ENCODE results near the gene TWNK. TPM values are rescaled to one million over a fixed set of nuclear protein-coding genes. Genes with fewer than 3 reads are reported as not detected.

The TWNK gene
- total RNA-seq, 1 donor from 2014 or later, result 6.5 TPM

GRCh38 chr10:101007915-101008822, 20.8 kb downstream of the TWNK start:
- peak in 1 of 2 donors; percentile 29 for DNase-seq (ENCODE audit: low spot score in 2 of 2)
- no peak for FAIRE-seq

DNA sequence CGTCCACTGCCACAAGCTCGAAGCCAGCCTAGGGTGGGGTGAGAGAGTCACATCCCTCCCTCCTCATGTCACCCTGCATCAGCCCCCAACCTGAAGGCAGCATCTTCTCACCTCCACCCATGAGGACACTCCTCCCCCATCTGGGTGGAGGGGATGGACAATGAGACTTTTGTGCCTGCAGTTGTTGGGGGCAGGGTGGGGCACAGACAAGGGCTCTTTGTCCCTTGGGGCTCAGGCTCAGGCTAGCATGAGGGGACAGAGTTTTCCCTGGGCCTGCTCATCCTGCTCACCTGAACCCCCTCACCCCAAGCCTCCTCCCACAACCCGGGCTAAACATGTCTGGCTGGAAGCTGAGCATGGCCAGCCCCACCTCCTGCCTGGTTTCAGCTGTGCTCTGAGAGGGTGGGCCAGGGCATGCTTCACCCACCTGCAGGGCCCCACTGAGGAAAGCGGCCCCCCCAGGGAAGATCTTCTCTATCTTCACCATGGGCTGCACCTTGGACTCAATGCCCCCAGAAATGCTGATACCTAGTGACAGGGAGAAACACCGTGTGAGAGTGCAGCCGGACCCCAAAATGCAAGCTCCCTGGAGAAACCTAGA, 21.6 kb downstream of the TWNK start:
- no peak for FAIRE-seq
- peak; percentile 48 to 79 for DNase-seq (ENCODE audit: low spot score in 2 of 2)

GRCh38 chr10:101010329-101010728, 23.0 kb downstream of the TWNK start:
- DNase-seq (ENCODE audit: low spot score in 2 of 2), result no peak
- FAIRE-seq, result no peak

GRCh38 chr10:101011517-101012423, 24.4 kb downstream of the TWNK start:
- no peak for DNase-seq (ENCODE audit: low spot score in 2 of 2)
- no peak for FAIRE-seq

DNA sequence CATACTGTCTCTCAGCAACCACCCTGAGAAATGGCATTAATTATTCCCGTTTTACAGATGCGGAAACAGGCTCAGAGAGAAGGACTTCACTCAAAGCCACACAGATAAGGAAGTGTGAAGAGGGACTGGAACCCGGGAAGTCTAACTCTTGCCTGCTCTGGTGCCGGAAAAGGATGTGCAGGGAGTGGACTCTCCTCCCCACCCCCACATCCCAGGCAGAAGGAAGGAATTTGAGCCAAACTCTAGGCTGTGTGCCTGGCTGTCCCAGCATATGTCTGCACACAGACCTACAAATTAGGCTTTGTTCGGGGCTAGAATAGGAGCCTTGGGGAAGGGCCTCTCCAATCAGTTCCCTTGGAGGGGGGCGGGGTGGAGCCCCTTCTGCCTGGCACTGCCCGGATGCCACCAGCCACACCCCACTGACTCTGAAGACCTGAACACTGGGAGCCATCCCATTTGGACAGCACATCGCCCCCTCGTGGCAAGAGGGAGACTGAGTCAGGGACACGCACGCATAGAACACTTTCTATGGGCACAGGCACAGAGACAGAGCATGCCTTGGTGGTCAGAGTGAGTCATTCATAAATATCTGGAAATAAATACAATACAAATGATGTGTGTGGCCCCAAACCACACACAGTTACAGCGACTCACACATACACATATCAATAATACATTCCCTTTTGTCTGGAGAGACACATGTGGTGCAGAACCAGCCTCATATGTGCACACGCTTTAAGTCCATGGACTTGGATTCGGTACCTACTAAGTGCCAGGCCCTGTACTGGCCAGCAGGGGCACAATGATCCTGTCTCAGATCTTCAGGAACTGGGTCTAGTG, 25.4 kb downstream of the TWNK start:
- FAIRE-seq, result no peak

GRCh38 chr10:101013365-101013825, 26.1 kb downstream of the TWNK start:
- FAIRE-seq (no peak), DNase-seq (ENCODE audit: low spot score in 2 of 2) (no peak)

More for the DNA sequence above, 25.4 kb downstream of the TWNK start:
- DNase-seq (ENCODE audit: low spot score in 2 of 2), result peak; percentile 84 to 91

DNA sequence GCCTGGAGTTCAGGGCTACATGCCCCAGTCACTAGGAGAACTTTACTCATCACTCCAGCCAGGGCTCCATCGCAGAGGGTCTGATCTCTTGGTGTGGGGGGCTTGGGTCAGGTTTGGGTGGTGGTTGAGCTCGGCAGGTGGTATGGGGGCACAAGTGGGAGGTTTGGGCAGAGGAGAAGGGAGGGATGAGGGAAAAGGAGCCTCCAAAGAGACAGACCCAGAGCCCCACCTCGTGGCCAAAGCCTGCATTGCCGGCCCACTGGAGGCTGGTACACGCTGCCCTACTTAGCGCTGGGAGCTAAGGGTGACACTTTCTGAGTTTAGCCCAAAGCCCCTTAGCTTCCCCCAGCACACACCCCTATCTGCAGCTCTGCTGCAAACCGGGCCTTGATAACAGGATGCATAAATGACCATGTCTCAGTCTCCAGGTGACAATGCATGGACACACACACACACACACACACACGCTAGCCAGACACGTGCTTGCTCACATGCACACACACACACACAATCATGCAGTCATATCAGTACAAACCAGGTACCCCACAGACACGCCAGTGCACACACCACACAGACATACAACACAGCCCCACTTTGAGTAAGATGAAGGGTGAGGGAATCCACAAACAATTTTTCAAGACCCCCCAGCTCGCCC, 27.0 kb downstream of the TWNK start:
- no peak for FAIRE-seq
- peak; percentile 83 for DNase-seq (ENCODE audit: low spot score in 2 of 2)

- FAIRE-seq, result no peak
- no peak for DNase-seq (ENCODE audit: low spot score in 2 of 2)
Measured at GRCh38 chr10:101014966-101015581, 27.7 kb downstream of the TWNK start.

GRCh38 chr10:101015582-101015973, 28.2 kb downstream of the TWNK start:
- DNase-seq (ENCODE audit: low spot score in 2 of 2) (no peak), FAIRE-seq (no peak)

GRCh38 chr10:101016814-101017213, 29.5 kb downstream of the TWNK start:
- DNase-seq (ENCODE audit: low spot score in 2 of 2) (no peak), FAIRE-seq (no peak)

- FAIRE-seq (no peak), DNase-seq (ENCODE audit: low spot score in 2 of 2) (no peak)
Measured at GRCh38 chr10:101018118-101018599, 30.8 kb downstream of the TWNK start.

DNA sequence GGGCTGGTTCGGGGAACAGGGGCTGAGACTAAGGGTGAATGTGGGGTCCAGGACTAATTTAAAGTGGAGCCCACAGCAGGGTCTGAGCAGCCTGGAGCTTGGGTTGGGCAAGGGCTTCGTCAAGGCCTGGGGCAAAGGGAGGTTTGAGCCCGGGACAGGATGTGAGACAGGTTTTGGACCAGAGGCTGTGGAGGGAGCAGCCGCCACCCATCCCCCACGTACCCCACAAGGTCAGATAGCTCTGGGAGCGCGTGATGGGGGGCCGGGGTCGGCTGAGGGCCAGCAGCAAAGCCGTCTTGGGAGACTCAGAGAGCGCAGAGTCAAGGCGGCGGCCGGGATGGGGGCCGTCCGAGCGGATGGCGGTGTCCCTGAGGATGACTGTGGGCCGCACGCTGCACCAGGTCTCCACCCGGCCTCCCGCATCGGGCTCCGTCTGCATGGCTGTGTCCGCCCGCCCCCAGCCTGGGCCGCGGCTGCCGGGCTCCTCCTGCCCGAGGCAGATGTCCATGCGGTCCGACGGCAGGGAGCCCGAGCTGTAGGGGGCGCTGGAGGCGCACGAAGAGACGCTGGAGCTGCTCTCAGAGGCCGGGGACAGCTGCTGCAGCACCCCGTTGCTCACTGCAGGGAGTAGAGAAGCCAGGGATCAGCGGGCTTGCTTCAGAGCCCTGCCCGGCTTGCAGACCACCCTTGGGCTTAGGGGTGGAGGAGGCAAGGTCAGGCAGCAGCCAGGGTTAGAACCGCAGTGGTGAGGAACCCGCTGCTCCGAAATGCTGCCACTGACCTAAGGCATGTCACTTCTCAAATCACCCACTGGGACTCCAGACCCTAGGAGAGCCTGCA, 31.5 kb downstream of the TWNK start:
- DNase-seq (ENCODE audit: low spot score in 2 of 2) (peak; percentile 71 to 85), FAIRE-seq (no peak)

- FAIRE-seq, result no peak
- no peak for DNase-seq (ENCODE audit: low spot score in 2 of 2)
Measured at GRCh38 chr10:101019440-101019703, 32.0 kb downstream of the TWNK start.

GRCh38 chr10:101020427-101021075, 33.2 kb downstream of the TWNK start:
- FAIRE-seq (no peak), DNase-seq (ENCODE audit: low spot score in 2 of 2) (no peak)

- DNase-seq (ENCODE audit: low spot score in 2 of 2) (no peak), FAIRE-seq (no peak)
Measured at GRCh38 chr10:101021239-101021638, 33.9 kb downstream of the TWNK start.

DNA sequence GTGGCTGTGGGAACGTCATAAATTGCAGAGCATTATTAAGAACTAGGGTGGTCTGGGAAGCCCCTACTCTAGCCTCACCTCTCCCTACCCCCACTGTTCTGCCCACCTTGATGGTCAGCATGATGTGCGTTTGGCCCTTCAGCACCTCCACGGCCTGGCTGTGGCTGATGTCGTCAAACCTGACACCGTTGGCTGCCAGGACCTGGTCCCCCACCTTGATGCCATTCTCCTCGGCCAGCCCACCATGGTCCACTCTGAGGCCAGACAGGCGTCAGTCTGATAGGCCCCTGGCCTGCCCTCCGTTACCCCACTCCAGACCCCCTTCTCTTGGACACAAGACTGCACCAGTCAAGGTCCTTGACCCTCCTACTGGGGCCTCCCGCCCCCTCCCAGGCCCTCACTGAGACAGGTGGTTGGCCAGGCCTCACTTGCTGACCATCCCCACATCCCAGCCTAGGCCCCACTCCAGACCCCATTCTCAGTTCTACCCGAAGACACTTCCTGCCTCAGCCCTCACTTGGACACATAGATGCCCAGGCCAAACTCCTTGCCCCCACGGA, 34.4 kb downstream of the TWNK start:
- no peak for FAIRE-seq

More for the DNA sequence above, 34.4 kb downstream of the TWNK start:
- DNase-seq (ENCODE audit: low spot score in 2 of 2), result no peak
